Hippocampal formation (tissue), 2 donors: ENCODE results near the gene ZBTB7C.

Experiments used
- DNase-seq, 2 donors: peaks; one replicate each; lab custom pipeline; 2025; lab: John Stamatoyannopoulos, UW

ZBTB7C gene

DNA sequence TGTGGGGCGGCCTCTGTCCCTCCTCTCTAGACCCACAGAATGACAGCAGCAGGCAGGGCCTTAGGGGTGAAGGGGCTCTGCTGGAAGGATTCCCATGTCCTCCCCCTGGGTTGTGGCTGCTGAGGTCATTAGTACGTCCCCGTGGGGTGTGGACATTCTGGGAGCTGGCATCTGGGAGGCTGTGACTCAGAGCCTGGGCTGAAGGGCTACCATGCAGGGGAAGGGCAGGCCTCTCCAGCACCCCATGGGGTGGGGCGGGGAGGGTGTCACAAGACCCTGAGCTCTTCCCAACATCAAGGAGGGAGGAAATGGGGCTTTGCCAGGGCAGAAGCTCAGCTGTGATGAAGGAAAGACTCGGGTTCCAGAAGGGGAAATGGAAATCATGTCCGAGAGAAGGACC is 373.0 kb downstream of the ZBTB7C start:
- DNase-seq, result no peak

DNA sequence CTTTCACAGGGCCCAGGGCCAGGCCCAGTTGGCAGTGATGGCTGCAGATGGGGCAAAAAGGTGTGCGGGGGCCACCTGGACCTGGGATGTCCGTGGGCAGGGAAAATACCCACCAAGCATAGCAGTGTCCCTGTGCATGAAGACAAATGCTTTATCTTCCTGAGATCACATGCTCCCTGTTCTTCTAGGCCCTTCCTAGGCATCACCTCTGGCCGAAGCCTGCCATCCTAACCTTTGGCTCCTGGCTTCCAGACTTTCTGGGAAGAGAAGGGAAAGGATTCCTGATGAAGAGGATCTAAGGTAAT is 373.7 kb downstream of the ZBTB7C start:
- DNase-seq, result no peak

DNA sequence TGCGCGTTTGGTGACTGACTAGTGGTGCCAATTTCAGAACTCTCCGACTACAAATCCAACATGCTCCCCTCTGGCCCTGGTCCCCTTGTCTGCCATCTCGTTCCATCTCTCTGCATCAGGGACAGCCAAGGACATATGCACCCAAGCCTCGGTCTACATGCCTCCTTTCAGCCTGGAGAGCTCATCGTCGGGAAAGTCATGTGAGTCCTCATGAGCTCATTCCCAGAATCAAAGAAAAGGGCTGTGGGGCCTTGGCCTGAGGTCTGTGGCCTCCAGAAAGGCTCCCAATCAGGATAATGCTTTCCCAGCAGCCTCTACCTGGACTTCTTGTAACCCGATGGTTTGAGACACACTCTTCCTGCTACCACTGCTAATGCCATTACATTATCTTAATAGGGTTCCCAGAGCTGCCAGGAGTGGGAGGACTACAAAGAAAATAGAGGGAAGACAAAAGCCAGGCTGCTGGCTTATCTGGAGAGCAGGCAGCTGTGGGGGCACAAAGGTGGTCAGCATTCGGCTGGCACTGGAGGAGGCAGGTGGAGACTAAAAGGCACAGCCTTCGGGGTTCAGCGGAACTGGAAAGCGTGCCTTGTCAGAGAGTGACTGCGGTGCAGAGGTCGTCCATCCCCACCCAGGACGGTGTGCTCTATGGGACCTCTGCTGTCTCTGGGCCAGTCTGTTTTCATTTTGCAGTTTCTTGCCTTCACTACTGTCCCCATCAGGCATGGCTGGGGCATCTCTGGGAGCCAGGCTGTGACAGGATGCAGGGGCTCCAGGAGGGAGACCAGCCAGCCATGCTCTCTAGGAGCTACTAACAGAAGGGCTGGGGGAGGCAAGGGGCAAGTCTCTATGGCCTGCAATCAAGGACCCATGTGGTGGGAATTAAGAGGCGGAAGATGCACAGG is 374.3 kb downstream of the ZBTB7C start:
- DNase-seq, result no peak

DNA sequence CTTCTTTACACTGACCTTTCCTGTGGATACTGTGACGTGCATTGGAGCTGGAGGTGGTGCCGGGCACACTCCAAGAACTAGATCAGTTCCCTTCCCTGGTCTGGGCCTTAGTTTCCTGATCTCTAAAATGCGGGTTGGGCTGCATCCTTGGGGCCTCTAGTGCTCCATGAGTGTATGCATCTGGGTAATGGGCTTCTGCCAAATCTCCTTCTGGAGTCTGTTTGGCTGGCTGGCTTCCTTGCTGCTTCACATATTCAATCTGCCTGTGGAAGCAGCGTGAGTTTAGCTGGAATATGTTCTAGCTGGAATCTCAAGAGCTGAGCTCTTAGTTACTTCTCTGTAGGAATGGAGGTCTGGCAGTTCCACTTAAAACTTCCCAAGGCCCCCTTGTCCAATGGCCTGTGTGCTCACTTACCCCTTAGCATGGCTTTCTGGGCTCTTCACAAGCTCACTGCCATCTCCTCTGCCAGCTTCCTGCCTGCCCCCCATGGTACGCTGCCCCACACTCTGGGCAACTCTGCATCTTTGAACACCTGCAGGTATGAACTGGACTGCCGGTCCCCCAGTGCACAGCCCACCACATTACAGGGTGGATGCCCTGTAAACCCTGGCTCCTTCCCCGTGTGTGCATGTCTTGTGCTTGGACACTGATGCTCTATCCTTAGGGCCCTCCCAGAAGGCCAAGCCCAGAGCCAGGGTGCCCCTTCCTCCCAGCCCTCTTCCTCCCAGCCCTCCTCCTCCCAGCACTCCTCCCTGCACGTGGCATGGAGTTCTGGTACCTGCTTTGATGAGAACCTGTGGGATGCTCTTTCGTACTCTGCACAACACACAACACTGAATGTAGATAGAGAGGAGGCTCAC is 375.2 kb downstream of the ZBTB7C start:
- no peak for DNase-seq

DNA sequence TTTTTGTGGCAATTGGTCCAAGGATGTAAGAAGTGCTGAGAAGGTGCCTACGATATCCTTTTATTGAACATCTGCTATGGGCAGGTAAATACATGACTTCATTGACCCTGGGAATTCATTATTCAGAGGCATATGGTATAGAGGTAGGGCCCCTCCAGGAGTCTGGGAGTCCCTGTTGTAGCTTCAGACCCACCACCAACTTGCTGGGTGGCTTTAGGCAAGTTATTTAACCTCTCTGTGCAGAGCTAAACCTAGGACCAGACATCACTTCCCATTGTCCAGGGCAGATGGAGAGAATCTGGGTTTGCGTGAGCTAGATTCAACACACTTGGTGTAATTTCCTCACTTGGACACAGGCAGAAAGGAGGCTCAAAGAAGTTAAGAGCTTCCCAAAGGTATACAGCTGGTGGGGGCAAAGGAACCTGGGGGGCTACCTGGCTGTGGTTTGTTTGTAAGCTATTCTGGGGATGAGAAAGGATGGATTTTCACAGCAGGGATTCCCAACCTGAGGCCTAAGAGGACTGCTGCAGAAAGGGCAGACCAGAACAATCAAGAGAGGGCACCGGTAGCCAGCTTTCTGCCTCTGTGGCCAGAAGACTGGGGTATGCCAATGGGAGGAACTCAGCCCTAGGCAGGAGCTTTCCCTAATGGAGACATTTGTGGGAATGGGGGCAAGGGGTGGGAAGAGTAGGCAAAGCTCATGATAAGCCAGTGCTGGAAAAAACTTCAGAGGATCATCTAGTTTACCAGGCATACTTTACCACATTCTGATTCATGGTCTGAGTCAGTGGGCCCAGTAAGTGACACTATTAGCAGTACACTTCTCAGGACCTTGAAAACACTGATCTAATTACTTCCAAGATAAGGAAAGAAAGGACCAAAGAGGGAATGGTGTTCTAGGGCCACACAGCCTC is 376.1 kb downstream of the ZBTB7C start:
- no peak for DNase-seq

DNA sequence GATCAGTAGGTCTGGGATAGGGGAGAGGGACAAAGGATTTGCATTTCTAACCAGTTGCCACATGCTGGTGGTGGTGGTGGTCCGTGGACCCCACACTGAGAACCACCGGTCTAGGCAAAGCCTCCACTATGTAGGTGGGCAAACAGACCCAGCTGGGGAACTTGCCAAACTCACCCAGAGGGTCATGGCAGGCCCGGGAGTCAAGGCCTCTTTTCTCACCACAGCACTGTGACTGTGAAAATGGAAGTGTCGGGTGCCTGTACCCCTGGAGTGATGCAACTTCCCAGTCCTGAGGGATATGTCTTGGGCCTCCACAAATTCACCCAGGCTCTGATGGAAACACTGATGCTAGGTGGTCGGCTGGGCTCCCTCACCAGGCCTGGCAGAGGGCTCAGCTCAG is 377.5 kb downstream of the ZBTB7C start:
- DNase-seq, result no peak

DNA sequence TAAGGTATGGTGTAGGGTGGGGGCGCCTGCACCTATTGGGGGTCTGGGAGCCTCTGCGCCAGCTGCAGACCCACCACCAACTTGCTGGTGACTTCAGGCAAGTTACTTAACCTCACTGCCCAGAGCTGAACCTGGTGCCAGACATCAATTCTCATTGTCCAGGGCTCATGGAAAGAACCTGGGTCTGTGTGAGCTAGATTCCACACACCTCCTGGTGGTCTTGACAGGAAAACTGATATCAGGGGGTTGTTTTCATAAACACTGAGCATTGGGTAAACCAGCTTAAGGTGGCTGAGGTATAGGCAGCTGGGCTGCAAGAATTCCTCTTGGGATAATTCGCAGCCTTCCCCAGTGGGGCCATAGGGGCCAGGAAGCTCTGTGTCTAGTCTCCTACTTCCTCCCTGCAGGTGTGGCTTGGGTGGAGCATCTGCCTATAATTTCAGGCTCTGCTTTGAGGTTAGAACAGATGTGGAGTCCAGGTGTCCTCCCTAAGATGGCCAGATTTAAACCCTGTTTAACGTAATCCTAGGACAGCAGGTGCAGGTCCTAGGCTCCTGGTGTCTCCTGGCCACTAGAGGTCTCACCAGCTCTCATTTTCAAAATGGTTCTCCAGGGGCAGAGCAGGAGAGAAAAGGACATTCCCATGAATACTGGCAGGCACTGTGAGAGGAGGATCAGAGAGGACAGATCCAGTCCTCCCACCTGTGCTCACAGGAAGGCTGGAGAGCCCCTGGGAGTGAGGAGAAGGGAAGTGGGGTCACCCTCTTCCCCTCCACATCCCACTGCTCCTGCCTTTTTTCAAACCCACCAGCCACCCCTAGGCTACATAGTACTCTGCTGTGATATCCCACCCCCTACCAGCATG is 378.3 kb downstream of the ZBTB7C start:
- peak; percentile 8 to 54 for DNase-seq

DNA sequence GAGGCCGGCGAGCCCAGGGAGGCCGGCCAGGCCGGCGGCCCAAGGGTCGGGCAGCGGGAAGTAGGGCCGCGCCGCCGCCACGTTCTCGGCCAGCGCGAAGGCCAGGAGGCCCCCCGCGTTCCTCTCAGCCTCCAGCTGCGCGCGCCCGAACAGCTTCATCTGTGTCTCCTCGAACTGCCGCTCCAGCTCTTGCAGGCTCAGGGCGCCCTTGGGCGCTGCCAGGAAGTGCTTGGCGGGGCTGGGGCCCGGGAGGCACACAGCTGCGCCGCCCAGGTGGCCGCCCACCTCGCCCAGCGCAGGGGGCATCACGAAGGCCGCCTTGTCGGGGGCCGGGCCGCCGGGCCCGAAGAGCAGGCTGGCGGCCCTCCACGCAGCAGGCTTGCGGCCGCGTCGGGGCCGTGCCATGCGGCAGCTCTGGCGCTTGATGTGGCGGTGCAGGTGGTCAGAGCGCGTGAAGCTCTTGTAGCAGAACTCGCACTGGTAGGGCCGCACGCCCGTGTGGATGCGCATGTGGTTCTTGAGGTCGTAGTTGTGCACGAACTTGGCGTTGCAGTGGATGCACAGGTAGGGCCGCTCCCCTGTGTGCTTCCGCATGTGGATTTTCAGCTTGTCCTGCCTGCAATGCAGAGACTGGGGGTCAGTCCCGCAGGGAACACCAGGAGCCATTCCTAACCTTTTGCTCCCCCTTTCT is 379.7 kb downstream of the ZBTB7C start:
- no peak for DNase-seq

DNA sequence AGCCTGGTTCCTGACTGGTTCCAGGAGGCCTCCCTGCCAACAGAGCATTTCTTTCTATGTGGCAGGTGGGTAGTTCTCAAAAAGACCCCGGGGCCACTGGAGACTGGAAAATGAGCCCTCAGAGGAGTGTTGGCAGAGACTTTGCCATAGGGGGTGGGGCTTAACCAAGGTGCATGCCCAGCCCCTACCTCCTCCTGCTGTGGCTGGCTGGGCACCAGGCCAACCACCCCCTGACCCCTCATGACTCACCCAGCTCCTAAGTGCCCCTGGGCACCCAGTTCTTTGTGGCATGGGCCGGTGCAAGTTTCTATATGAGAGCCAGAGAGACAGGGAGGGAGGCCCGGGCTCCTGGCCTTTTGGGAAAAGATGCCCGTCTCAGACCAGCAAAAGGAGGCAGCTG is 380.5 kb downstream of the ZBTB7C start:
- no peak for DNase-seq

DNA sequence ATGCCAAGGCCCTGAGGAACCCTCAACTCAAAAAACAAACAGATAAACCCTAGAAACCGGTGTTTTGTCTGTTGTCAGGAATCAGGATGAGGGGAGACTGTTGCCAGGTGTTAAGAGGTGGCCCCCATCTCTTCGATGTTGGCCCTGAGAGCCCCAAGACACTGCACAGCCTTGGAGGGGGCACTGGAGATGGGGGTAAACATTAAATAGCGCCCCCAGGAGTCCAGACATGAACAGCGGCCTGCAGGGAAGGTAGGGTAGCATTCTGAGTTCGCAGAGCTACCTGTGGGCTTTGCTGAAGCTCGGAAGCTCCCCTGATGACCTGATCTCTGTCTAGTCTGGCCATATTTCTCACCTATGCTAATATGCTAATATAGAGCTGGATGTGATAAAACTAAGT is 381.1 kb downstream of the ZBTB7C start:
- DNase-seq, result no peak

DNA sequence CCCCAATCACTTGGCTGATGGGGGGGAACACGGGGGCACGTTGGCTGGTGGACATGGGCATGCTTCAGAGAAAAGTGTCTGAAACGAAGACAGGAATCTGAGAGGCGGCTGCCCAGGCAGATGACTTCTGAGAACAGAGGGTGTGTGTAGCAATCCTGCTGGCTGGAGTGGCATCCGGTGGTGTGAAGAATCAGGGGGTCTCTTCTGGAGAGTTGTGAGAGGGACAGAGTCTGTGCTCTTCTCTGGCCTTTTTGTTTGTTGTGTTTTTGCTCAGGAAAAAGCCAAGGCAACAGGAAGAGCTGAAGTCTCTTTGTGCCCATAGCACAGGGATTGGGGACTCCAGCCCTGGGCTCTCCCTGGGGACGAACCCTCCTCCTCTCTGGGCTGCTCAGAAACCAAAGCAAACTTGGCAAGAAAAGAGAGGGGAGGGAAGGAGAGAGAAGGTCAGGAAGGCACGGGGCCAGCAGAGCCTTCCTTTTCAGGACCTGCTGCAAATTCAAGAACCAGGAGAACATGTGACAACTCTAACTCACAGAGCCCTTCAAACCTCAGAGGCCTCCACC is 381.7 kb downstream of the ZBTB7C start:
- DNase-seq, result peak in 1 of 2 donors; percentile 25

DNA sequence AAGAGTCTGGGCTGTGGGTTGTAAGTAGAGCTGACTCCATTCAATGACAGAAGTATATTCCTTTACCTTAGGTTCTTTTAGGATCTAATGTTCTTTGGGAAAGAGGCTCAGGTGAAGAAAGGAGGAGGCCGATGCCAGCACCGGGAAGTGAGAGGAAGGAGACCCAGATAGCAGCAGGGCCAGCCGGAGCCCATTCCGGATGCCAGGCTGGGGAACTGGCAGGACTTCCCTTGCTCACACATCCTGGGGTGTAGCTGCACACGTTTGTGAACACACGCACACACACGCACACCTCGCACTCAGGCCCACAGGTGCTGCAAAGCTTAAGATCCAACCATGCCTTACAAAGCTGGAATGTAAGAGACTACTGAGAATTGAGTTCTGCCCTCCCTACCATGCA is 383.0 kb downstream of the ZBTB7C start:
- no peak for DNase-seq

DNA sequence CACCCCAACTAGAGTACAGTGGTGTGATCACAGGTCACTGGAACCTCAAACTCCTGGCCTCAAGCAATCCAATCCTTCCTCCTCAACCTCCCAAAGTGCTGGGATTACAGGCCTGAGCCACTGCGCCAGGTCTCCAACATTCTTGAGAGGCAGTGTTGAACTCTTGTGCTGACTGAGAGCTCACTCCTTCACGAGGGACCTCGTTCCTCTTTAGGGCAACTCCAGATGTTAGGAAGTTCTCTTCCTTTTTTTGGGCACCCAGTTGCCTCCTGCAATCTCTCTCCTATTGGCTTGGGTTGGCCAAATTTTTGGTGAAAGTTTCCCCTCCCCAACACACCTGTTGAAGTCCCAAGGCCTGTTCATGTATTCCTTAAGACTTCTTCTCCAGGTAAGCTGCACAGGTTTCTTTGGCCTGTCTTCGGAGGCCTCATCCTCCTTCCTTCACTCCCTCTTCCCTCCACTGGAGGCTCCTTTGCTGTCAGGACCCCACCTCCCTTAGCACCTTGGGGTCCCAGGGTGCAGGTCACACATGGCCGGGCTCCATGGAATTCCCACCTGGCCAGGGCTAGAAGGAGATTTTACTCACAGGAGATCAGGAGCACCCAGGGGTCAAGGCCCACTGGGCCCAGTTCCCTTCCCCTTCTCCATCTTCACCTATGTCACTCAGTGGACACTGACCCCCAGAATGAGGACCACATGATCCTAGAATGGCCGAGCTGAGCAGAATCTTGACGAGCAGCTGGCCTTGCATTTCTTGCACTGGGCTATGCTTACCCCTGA is 384.1 kb downstream of the ZBTB7C start:
- no peak for DNase-seq

DNA sequence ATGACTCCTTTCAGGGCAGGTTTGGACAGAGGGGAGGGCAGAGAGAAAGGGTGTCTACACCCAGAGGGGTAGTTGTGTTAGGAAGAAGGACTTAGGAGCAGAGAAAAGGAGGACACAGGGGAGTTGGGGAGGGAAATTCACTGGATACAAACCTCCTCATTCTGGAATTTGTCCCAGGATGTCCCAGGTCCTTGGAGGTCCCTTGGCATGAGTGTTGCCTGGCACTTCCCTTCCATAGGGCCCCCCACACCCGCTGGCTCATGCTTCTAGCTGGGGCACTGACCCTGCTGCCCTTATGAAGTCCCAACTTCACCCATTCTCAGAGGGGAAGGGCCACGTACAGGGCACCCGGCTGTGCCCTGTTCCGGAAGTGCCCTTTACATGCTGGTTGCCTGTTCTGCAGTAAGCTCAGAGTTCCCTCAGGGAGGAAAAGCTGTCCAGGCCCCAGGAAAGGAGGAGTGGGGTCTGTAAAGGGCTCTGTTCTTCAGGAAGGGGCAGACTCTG is 385.1 kb downstream of the ZBTB7C start:
- DNase-seq, result no peak

DNA sequence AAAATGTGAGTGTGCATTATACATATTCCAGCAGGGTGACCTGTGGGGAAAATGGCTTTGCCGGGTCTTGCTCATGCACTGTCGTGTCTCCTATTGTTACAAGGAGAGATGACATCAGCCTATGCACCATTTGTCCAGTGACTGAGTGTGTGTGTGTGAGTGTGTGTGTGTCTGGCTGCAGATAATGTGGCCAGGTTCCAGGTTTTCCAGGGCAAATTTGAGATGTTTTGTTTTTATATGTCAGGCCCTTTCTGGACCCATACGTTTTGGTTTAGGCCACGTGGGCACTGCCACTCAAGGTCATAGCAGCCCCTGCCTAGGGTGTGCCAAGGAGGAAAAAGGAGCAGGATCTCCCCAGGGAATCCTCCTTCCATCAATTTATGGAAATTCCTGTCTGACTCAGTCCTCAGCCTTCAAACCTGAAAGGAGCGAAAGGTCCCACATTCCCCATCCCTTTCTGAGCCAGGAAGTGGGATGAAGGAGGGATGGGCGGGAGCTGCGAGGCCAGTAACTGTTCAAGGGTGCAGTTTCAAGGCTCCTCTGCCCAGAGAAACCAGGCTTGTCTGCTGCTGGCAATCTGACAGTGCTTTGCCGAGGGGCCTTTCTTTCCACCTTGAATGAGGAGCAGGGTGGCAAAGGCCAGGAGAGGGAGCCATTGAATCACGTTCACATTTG is 385.7 kb downstream of the ZBTB7C start:
- DNase-seq, result no peak

DNA sequence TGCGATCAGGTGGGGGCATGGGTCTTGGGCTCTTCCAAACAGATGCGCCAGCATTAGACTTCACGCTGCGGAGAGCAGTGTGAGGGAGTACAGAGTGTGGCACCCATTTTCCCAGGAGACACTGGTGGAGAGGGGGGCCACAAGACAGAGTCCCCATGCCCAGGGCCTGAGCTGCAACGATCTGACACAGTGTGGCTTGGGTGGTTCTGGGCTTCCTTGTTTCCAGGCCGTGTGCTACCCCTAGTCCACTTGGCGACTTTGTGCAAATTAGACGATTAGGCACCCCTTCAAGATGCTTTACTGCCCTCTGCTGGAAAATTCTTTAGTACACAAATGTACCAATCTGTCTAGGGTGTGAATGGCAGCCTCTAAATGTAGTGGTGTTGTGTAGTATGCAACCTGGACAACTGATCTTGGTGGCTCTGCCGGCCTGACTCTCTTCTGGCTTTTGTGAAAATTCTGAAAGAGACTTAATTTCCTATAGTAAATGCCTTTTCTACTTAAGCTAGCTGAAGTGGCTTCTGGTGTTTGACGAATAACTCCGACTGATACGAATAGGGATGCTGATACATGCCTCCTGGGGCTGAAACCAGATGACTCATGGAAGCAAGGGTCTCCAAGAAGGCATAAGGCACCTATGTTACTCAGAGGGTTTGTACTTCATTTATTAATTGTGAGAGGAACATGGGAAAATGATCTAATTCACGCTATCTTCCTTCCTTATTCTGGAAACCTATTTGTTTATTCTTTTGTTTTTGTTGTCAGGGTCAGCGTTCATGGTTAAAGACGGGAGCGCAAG is 386.5 kb downstream of the ZBTB7C start:
- peak in 1 of 2 donors; percentile 57 for DNase-seq

DNA sequence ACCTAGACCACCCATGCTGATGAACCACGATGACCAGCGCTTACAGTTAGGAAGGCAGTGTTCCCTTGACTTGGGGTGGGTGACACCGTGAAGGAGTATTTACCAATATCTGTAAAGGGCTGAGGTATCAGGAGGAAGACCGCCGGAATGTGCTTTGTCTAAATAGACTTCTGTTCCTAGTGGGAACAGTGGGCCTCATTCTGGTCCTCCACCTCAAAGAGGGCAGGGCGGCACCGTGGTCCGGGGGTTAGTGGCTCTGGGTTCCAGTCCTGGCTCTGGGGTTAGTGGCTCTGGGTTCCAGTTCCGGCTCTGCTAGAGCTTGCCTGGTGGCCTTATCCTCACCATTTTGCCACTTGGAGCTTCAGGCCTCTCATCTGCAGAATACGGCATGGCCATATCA is 387.2 kb downstream of the ZBTB7C start:
- no peak for DNase-seq
